Right lobe of liver (tissue), 6 donors: ENCODE measurements around the gene CRYBA2. TPM values are rescaled to one million over a fixed set of nuclear protein-coding genes. Genes with fewer than 3 reads are reported as not detected.
A peak's percentile ranks its signal among the peaks of the same experiment; 100 is the strongest.

Experiments
- ATAC-seq, 4 donors: fragments of 200-7000 bp; cut with Tn5 transposase; one replicate each; pipeline ENCODE4 v1.9.1; 2020; ENCODE audit warnings: mild to moderate bottlenecking in 4 of 4, moderate library complexity in 4 of 4
- DNase-seq, 3 donors: peaks; one replicate each; pipeline ENCODE4 v3.0.0-alpha.2; 2020
- H3K27ac ChIP-seq, 3 donors: fragments of 200-600 bp; one replicate each; pipeline ENCODE4 v1.8.0; 2022
- H3K27me3 ChIP-seq, 2 donors: fragments of 200-600 bp; one replicate each; pipeline ENCODE4 v1.8.0; 2022
- H3K36me3 ChIP-seq, 4 donors: fragments of 200-600 bp; sonication (generic) in 1 of 4; one replicate each; pipeline versions ENCODE4 v1.5.1 to v1.8.0; 2017 to 2022; ENCODE audit warnings: control low read depth in 1 of 4
- H3K4me1 ChIP-seq, 4 donors: fragments of 200-600 bp; sonication (generic) in 1 of 4; one replicate each; pipeline versions ENCODE4 v1.5.1 to v1.8.0; 2017 to 2022; ENCODE audit warnings: control low read depth in 1 of 4
- H3K4me3 ChIP-seq, 3 donors: fragments of 200-600 bp; one replicate each; pipeline ENCODE4 v1.8.0; 2022
- H3K9me3 ChIP-seq, 4 donors: fragments of 200-600 bp; sonication (generic) in 1 of 4; one replicate each; pipeline versions ENCODE4 v1.5.1 to v1.8.0; 2017 to 2022; ENCODE audit warnings: control low read depth in 1 of 4
- POLR2A ChIP-seq: fragments of 450-650 bp; IDR thresholded peaks from one replicate; pipeline ENCODE4 v1.6.1; 2017; ENCODE audit warnings: antibody characterized with exemption, mild to moderate bottlenecking
- WGBS: methylation state at CpG from one replicate; pipeline ENCODE4 v1.1.6; 2018; ENCODE audit warnings: low coverage, low lambda C conversion rate; ENCODE audit not compliant: insufficient coverage; ENCODE audit errors: missing lambda C conversion rate; 5-methylcytosine and 5-hydroxymethylcytosine counted together
- intact Hi-C, 2 donors: fragments of 100-400 bp; cut with DNase I; formaldehyde crosslinking; loops; one replicate each; pipeline versions ENCODE4 v1.11.2 to v1.14.1; 2022
- total RNA-seq, 6 experiments: library from RNA; depleted of rRNA in 2 of 6; stranded (reverse); fragments of >200 nt in 2 of 6; fragmentation: NEBNext Ultra II Directional in 3 of 6; extraction: Animal tissue kit (Norgen Biotek cat#: 25700) in 3 of 6; gene quantifications; one replicate each; pipeline versions ENCODE4 v1.1.0 to v1.2.4, GENCODE V29; 2016 to 2023
- TF ChIP-seq, protein P1 (sequence below), 4 donors: fragments of 200-600 bp in 3 of 4; fragments of 450-650 bp in 1 of 4; IDR thresholded peaks; one replicate each; pipeline versions ENCODE4 v1.5.1 to v1.8.0; 2016 to 2022; ENCODE audit warnings: antibody characterized with exemption in 4 of 4, mild to moderate bottlenecking in 2 of 4
- donor health status: DM: no; HTN: yes; CAD: no.
- donor health status: DM: no; HTN: no; CAD: no.
- donor health status: DM: no; HTN: no; CAD: no.
- donor health status: DM: no; HTN: yes; CAD: no.
- donor health status: DM: no; HTN: yes; CAD: no.

CRYBA2 gene
- total RNA-seq, 6 experiments from 2014 or later, result not detected

DNA sequence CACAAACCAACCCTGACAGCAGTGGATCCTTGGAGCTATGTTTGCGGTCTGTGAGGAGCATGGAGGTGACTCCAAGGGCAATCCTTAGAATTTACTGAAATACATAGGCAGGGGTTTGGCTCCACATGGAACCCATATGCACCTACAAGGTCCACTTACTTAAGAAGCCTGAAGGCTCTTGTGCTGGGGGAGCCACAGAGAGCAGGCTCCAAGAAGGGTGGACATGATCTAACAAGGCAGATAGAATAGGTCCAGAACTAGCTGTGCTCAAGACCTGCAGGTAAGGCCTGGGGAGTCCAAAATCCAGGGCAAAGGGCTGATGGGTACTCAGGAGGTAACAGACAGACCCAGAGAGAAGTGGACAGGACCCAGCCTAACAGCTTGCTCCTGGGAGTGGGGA, 34.9 kb downstream of the CRYBA2 start:
- Histone ChIP-seq H3K9me3 (no peaks in the 10 kb centered on the region), H3K27ac (no peak overlapping the region), H3K36me3 (no peaks in the 10 kb centered on the region), H3K4me3 (no peak overlapping the region), H3K27me3 (peaks cover 0 to 14% of the 10 kb centered on the region in 2 donors), H3K4me1 (no peaks in the 10 kb centered on the region)
- DNase-seq, result no peak
- WGBS, result 71% methylated on average over 1 of the region's 1 CpG
- ATAC-seq, result no peak
- intact Hi-C loops, result no loop called here
- TF ChIP-seq POLR2A, result no peak
- TF ChIP-seq, protein P1, sequence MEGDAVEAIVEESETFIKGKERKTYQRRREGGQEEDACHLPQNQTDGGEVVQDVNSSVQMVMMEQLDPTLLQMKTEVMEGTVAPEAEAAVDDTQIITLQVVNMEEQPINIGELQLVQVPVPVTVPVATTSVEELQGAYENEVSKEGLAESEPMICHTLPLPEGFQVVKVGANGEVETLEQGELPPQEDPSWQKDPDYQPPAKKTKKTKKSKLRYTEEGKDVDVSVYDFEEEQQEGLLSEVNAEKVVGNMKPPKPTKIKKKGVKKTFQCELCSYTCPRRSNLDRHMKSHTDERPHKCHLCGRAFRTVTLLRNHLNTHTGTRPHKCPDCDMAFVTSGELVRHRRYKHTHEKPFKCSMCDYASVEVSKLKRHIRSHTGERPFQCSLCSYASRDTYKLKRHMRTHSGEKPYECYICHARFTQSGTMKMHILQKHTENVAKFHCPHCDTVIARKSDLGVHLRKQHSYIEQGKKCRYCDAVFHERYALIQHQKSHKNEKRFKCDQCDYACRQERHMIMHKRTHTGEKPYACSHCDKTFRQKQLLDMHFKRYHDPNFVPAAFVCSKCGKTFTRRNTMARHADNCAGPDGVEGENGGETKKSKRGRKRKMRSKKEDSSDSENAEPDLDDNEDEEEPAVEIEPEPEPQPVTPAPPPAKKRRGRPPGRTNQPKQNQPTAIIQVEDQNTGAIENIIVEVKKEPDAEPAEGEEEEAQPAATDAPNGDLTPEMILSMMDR (IDR thresholded peaks at IDR 0.05), result no peak

DNA sequence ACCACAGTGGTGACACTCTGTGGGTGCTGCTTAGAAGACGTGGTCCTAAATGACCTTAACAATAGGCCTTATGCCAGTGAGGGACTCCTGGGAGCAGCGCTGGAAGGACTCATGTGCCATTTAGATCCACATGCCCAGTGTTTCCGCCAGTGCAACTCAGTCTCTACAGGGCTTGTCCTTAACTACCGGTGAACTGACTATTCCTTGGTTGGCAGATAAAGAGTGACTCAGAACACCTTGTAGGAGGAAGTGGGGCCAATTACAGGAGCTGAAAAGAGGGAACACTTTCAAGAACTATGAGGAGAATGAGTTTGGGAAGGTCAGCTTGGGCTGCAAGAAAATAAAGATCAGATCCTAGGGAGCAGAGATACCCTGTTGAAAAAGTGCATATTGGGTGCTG, 35.6 kb downstream of the CRYBA2 start:
- intact Hi-C loops, result no loop called here
- DNase-seq (peak in 1 of 3 donors; percentile 13), ATAC-seq (no peak)
- Histone ChIP-seq H3K9me3 (no peaks in the 10 kb centered on the region), H3K27ac (no peak overlapping the region), H3K4me3 (no peak overlapping the region), H3K4me1 (no peaks in the 10 kb centered on the region), H3K27me3 (peaks cover 0 to 8% of the 10 kb centered on the region in 2 donors), H3K36me3 (no peaks in the 10 kb centered on the region)
- TF ChIP-seq POLR2A, result no peak
- TF ChIP-seq, protein P1 (IDR thresholded peaks at IDR 0.05), result no peak
- WGBS, result 71% methylated on average over 3 of the region's 4 CpGs

- H3K27ac ChIP-seq, result no peak overlapping the region
- no peak overlapping the region for H3K4me3 ChIP-seq
- DNase-seq (peak in 1 of 3 donors; percentile 7), ATAC-seq (no peak)
- H3K9me3 ChIP-seq, result no peaks in the 10 kb centered on the region
- TF ChIP-seq, protein P1 (IDR thresholded peaks at IDR 0.05), result no peak
- TF ChIP-seq POLR2A, result no peak
- H3K27me3 ChIP-seq, result no peaks in the 10 kb centered on the region
- no peaks in the 10 kb centered on the region for H3K4me1 ChIP-seq
- 67% methylated on average over 1 of the region's 1 CpG for WGBS
- intact Hi-C loops, result no loop called here
- no peaks in the 10 kb centered on the region for H3K36me3 ChIP-seq
These were observed 37.2 kb downstream of the CRYBA2 start for GRCh38 chr2:218956039-218956438.

DNA sequence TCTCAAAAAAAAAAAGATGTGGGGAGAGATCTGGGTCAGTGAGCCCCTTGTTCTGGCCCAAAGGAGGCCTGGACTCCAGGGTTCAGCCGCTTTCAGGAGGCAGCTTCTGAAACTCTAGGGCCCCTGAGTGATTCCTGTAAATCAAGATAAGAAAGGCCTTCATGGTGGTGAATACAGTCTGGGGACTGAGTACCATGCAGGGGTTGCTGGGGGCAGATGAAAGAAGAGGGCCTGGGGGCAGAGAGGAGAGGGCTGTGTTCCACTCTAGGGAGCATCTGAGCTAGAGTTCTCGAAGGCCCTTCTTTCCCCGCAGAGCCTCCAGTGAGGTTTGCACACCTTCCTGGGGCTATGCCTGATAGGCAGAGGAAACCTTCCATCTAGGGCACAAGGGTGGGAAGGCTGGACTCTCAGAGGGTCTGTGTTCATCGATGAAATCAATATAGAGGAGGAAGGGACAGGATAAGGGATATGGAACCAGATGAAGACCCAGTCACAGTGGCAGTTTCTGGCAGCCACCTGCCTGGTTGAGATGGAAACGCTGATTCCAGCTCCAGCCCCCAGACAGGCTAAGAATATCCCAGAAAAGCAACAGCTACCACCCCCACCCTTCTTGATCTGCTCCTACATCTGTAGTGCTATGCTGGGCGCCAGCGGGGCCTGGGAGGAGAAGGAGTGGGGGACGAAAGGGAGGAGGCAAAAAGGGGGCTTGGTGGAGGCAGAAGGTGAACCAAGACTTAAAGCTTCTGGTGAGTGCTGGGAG, 38.5 kb downstream of the CRYBA2 start:
- DNase-seq (peak in 1 of 3 donors; percentile 18), ATAC-seq (no peak)
- intact Hi-C loops, result no loop called here

More for the DNA sequence above, 38.5 kb downstream of the CRYBA2 start:
- WGBS, result 77% methylated on average over 6 of the region's 8 CpGs
- Histone ChIP-seq H3K9me3 (no peaks in the 10 kb centered on the region), H3K27ac (no peak overlapping the region), H3K36me3 (no peaks in the 10 kb centered on the region), H3K4me3 (no peak overlapping the region), H3K4me1 (no peaks in the 10 kb centered on the region), H3K27me3 (no peaks in the 10 kb centered on the region)
- TF ChIP-seq, protein P1 (IDR thresholded peaks at IDR 0.05), result no peak
- no peak for TF ChIP-seq POLR2A
